ENCODE results near the gene ZFC3H1.

DNA sequence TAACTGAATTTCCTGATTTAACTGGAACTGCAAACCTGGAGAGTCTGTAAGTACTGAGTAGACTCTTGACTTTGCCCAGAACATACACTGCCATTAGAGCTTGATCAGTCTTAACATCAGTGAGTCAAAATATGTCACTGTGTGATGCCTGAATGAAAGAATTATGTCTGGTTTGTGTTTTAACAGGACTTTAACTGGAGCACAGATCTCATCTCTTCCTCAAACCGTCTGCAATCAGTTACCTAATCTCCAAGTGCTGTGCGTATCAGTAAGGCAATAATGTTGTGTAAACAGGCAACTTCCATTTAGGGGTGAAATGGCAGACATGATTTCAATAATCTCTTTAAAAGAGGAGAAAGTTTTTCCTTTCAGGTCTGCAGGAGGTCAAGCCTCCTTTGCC lies 97.0 kb downstream of the ZFC3H1 start:
- no peak for TF ChIP-seq COPS2 (conservative IDR thresholded peaks at IDR 0.05)
- TF ChIP-seq, protein P1, sequence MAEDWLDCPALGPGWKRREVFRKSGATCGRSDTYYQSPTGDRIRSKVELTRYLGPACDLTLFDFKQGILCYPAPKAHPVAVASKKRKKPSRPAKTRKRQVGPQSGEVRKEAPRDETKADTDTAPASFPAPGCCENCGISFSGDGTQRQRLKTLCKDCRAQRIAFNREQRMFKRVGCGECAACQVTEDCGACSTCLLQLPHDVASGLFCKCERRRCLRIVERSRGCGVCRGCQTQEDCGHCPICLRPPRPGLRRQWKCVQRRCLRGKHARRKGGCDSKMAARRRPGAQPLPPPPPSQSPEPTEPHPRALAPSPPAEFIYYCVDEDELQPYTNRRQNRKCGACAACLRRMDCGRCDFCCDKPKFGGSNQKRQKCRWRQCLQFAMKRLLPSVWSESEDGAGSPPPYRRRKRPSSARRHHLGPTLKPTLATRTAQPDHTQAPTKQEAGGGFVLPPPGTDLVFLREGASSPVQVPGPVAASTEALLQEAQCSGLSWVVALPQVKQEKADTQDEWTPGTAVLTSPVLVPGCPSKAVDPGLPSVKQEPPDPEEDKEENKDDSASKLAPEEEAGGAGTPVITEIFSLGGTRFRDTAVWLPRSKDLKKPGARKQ (CRISPR knock-in tag; IDR thresholded peaks at IDR 0.05): no peak
- no peak for TF ChIP-seq PML (IDR thresholded peaks at IDR 0.05; ENCODE audit: low read length)
- TF ChIP-seq, protein P2, sequence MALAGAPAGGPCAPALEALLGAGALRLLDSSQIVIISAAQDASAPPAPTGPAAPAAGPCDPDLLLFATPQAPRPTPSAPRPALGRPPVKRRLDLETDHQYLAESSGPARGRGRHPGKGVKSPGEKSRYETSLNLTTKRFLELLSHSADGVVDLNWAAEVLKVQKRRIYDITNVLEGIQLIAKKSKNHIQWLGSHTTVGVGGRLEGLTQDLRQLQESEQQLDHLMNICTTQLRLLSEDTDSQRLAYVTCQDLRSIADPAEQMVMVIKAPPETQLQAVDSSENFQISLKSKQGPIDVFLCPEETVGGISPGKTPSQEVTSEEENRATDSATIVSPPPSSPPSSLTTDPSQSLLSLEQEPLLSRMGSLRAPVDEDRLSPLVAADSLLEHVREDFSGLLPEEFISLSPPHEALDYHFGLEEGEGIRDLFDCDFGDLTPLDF (CRISPR knock-in tag; IDR thresholded peaks at IDR 0.05): no peak
- TF ChIP-seq JUNB (CRISPR knock-in tag; conservative IDR thresholded peaks at IDR 0.05): no peak
- no peak for TF ChIP-seq POLR2AphosphoS5 (IDR thresholded peaks at IDR 0.05; ENCODE audit: control insufficient read depth, insufficient read depth, low read depth, low read length)

Measured in K562 (cell line).